CD4-positive, alpha-beta T cell treated with Interleukin-17A for 4 hours (primary cell): Measurements from ENCODE around the gene H1-8.

ENCODE experiments used
- DNase-seq: peaks from one replicate; pipeline ENCODE4 v3.0.0-alpha.2; 2020; ENCODE audit warnings: mixed read lengths

H1-8 gene

GRCh38 chr3:129596194-129597086, 53.5 kb downstream of the H1-8 start:
- no peak for DNase-seq

- DNase-seq, result no peak
Measured at GRCh38 chr3:129597087-129597999, 54.4 kb downstream of the H1-8 start.

GRCh38 chr3:129598000-129598381, 55.0 kb downstream of the H1-8 start:
- no peak for DNase-seq

GRCh38 chr3:129598484-129598883, 55.5 kb downstream of the H1-8 start:
- no peak for DNase-seq

GRCh38 chr3:129599073-129599472, 56.1 kb downstream of the H1-8 start:
- no peak for DNase-seq

GRCh38 chr3:129599607-129600006, 56.6 kb downstream of the H1-8 start:
- DNase-seq, result peak; percentile 17

- DNase-seq, result no peak
Measured at GRCh38 chr3:129600348-129600747, 57.4 kb downstream of the H1-8 start.
